ENCODE results near the gene CDH13.

Gene CDH13

DNA sequence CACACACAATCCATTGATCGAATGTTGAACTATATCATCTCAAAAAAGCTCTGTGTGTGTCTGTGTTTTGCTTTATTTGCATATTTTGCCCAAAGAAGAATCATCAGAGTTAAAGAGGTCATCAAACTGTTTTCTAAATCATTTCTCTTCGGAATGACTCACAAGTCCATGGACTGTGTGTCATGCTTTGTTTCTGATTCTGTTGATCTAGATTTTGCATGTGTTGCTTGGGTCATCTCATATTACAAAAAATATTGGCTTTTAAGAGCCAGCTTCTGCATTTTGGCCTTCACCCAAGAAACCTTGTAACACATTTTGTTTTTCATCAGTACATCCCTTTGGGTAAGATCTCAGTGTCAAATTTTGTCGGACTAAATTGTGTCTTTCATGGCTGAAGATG lies 709.8 kb downstream of the CDH13 start:
- FAIRE-seq, result no peak
- DNase-seq (ENCODE audit: low spot score), result no peak

DNA sequence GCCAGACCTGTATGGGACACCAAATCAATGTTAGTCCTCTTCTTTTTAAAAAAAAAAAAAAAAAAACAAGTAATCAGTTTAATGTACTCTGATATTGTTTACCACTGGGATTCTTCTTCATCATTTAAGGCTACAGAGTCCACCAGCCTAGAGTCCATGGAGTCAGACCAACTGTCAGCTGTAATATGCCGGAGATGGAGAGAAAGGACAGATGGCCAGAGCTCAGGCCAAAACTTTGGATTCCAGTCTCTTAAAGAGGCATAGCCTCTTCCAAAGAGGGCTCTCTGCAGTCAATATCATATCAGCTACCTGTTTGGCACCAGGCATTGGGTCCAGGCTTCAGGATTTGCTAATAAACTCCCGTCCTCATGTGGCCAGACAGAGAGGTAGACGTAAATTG lies 711.4 kb downstream of the CDH13 start:
- no peak for DNase-seq (ENCODE audit: low spot score)
- no peak for FAIRE-seq

DNA sequence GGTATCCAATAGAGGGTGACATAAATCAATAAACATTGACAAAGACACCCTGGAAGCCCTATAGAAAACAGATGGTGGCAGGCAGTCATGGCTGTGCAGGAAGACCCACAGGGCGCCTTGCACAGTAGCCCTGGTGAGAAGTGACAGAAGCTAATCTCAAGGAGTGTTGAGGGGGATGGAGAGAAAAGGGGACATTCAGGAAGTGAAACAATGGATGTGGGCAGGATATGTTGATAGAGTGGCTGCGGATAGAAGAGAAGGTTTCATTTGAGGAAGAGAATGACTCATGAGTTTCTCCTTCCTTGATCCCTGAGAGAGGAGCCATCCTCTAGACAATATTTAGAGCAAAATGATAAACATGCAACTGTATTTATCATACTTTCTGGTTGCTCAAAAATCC lies 712.2 kb downstream of the CDH13 start:
- FAIRE-seq, result peak; percentile 20
- DNase-seq (ENCODE audit: low spot score), result no peak

DNA sequence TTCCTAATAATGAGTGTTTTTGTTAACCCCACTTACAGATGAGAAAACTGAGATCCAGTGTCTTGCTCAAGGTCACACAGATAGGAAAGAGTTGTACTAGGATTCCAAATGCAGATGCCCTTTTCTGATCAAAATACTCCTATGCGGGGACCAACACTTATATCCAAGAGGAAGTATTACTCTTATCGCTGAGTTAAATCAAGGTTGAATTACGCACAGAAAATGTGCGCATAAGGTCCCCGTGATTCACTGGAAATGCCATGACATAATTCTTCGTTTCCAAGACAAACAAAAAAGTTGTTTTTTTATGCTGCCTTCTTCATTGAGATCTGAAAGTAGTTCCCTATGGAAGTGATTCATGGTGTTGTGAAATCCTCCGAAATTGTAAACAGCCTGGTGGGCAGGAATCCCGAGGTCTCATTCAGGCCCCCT lies 717.2 kb downstream of the CDH13 start:
- no peak for DNase-seq (ENCODE audit: low spot score)
- FAIRE-seq, result no peak

DNA sequence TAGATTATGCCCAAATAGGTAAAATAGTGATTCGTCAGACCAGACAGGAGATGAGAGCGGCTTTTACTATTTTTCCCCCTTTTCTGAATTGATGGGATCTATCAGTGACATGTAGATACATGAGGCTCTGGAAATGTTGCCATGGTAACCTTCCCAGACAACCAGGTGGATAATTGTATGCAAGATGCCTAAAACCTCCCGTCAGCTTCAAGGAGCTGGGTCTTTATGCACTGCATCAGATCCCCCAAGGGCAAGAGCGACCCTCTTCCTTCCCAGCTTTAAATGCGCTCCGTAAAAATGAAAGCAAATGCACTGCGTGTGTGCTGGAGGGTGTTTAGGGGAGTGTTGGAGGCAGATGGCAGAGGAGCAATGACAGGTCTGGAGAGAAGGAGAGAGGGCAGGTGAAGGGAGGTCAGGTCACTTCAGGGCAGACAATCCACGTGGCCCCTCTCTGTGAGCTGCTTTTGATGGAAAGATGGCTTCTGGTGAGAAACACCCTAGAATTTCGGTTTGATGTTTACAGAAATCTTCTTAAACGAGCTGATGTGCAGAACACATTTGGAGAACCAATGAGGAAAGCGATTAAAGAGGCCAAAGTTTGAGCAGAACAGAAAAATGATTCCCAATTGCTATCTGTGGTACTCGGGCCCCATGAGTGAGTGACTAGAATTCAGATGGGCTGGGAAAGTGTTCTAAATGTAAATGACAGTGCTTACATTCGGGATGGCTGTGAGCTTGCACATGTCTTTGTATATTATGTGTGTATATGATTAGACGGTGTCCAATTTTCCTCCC lies 719.3 kb downstream of the CDH13 start:
- DNase-seq (ENCODE audit: low spot score) (no peak), FAIRE-seq (no peak)

DNA sequence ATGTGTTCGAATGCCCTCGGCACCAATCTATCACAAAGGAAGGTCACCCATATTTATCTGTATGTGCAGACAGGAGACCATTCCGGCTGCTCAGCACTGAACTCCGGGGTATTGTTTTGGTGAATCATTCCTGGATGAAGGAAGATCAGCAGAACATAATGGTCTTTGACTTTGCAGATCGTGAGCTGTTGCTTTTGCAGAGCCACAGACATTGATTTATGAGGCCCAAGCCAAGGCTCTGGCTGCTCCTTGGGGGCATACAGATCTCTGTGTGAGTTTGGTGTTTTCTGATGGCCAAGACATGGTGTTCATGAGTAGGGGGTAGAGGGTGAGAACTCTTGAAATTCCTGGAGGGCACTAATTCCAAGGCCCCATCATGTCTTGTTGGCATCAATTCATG lies 722.2 kb downstream of the CDH13 start:
- FAIRE-seq, result no peak
- DNase-seq (ENCODE audit: low spot score), result no peak

DNA sequence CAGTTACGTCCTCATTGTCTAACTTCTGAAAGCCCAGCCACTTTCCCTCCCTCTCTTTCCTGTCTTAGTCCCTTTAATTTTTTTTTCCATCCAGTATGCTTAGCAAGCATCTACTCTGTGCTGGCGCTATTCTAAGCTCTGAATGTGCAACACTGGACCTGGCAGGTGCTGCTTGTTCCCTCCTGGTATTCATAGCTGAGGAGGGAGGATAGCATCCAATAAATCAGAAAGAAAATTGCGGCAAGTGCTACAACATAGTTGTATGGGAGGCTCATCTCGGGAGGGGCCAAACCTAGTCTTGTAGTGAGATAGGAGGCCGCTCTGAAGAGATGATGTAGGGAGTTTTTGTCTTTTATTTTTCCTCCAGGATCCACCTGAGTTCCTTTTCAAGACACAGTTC lies 723.7 kb downstream of the CDH13 start:
- FAIRE-seq (no peak), DNase-seq (ENCODE audit: low spot score) (no peak)

DNA sequence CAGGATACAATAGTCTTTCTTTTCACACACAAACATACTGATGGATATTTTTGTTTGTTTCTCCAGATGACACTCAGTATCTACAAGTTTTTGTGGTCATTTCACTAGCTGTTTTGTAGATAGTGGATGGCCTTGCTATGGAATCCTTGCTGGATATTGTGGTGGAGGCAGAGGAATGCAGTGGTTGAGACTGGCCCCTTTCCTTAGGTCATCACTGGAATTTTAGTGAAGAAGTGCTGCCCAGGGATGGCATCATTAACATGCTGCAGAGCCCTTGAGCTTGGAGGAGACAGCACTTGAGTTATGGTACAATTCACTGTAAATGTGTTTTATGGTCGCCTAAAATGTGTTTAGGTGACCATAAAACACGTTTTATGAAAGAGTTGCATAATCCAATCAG lies 725.1 kb downstream of the CDH13 start:
- FAIRE-seq (no peak), DNase-seq (ENCODE audit: low spot score) (no peak)

DNA sequence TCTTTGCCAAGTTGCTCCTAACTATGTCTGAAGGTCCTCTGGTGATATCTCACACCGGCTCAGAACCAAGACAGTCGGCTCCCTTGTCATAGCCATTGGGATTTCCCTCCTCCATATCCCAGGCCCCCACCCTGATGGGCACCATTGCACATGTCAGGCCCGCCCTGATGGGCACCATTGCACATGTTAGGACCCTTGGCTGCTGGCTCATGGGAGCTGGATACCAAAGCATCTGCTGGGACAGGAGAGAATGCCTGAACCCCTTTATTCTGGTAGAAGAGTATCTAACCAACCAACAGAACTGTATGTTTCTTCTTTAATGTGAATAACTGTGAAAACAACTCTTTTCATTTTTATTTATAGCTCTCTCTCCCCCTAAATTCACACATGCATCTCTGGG lies 726.5 kb downstream of the CDH13 start:
- no peak for DNase-seq (ENCODE audit: low spot score)
- no peak for FAIRE-seq

DNA sequence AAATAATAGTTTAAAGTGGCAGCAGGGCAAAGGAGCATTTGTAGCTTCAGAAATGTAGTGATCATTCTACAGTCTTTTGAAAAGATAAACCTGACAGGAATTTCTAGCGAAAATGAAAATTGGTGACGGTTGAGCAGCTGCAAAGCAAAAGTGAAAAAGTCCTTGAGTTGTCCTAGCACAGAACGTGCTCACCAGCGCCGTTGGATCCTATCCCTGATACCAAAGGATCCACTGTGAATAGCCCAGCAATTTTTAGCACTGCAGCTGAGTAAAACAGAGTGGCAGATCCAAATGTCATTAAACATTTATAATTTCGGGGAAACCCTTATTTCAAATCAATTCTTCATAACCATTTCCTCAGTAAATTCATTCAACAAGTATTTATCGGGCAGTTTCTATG lies 727.2 kb downstream of the CDH13 start:
- DNase-seq (ENCODE audit: low spot score) (no peak), FAIRE-seq (no peak)

DNA sequence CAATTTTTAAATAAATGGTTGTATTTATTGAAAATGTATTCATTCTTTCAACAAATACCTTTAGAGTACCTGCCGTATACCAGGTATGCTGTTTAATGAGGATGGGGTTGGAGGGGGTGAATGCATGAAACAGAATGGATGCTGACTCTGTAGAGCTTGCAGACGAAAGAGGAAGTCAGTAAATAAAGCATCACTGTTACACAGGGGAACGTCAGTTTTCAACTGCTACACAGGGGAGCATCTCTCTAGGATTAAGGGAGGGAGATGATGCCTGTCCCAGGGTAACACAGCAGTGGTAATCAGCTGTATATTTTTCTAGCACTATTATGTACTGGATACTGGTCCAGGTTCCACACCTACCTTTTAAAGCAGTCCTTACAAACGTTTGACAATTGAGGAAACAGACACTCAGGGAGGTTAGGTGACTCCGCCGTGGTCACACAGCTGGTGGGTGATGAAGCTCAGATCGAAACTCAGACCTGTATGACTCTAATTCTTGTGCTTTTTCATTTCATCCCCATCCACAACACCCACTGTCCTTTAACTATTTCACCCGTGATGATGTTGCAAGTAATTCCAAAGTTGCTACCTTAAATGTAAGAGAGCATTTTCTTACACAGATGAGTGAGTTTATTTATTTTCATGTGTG lies 728.9 kb downstream of the CDH13 start:
- DNase-seq (ENCODE audit: low spot score) (no peak), FAIRE-seq (no peak)

DNA sequence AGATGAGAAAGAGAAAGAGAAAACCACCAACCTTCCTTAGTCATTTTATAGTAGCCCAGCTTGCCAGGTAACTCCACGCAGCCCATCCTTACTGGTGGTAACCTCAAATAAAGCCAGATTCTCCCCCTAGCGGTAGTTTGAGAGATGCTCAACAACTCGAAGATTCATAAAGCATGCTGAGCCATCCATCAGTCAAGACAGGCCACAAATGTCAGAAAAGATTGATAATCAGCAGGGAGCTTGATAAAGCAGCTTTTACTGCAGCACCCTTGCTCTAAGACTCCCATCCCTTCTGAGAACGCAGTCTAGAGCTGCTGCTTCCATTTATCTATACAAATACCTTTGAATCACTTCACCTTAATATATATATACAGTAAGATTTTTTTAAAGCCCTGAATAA lies 729.5 kb downstream of the CDH13 start:
- no peak for FAIRE-seq

DNA sequence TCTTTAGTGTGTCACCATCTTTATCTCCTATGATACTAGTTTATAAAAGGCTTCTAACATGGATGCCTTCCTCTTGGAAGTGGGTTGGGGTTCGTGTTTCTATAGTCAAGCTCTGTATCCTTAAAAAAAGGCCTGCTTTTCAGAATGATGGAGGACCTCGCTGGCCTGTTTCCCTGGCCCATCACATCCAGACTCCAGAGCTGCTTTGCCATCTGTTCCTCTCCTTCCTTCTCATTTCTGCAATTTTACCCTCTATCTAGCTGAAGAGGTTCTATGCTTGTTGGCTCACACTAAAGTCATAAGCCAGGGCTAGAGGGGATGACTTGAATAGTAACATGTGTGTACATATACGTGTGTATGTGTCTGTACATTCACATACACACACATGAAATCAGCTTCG lies 730.2 kb downstream of the CDH13 start:
- DNase-seq (ENCODE audit: low spot score) (no peak), FAIRE-seq (no peak)

More for the DNA sequence above, 729.5 kb downstream of the CDH13 start:
- peak; percentile 66 for DNase-seq (ENCODE audit: low spot score)

DNA sequence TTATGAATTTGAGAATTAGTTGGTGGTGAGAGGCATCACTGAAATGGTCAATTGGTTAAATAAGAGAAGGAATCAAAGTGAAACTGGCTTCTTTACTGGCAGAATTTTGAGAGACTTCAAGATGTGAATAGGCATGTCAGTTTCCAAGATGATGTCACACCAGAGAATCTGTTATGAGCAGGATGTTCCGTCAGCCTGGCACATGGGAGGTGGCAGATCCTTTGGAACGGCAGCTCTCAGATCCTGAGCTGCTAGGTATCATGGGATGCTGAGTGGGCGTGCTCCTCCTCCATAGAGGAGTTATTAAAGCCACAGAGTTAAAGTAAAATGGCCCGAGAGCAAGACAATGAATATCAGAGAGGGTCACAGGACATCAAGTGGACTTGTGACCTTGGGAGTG lies 736.8 kb downstream of the CDH13 start:
- FAIRE-seq (no peak), DNase-seq (ENCODE audit: low spot score) (no peak)

DNA sequence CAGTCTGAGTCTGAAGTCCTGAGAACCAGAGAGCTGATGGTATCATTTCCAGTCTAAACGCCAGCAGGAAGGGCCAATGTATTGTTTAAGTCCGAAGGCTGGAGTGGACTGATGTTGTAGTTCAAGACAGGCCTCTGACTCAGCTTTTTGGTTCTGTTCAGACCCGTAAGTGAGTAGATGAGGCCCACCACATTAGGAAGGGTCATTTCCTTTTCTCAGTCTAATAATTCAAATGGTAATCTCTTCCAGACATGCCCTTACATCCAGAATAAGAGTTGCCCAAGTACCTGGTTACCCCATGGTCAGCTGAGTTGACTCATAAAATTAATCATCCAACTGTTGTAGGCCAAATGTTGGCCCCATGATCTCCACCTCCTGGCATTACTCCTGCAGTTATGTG lies 738.4 kb downstream of the CDH13 start:
- FAIRE-seq (no peak), DNase-seq (ENCODE audit: low spot score) (no peak)

DNA sequence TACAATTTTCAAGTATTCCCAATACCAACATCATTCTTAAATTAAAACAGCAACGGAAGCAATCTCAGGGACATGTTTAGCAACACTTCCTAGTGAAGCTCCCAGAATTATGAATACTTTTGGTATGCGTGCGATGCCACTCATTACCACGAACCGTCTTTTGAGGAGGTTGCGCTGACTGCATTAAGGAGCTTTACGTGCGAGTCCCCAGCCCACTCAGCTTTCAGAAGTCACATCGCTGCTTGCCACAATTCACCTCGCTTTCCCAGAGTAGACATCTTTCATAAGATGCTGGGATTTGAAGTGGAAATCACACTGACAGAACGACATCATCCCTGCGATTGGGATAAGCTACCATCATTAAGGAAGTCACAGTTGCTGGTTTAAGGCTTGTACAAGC lies 739.5 kb downstream of the CDH13 start:
- FAIRE-seq, result no peak
- no peak for DNase-seq (ENCODE audit: low spot score)

DNA sequence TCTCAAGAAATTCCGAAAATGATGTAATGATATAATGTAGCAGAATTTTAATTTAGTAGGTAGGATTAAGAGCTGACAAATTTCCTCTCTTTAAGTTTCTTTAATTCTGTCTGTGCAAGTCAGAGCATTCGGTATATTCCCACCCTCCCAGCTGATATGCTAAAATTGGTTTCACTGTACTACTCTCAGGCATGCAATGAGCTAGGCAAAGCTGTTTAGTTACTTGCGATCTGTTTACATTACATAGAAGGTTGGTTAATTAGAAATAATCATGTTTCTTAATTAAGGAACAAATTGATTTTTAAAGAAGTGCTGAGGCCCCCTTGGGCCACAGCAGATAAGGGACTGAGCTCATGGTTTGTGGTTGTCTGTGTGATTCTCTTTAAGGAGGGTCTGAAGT lies 748.2 kb downstream of the CDH13 start:
- DNase-seq (ENCODE audit: low spot score) (no peak), FAIRE-seq (no peak)

DNA sequence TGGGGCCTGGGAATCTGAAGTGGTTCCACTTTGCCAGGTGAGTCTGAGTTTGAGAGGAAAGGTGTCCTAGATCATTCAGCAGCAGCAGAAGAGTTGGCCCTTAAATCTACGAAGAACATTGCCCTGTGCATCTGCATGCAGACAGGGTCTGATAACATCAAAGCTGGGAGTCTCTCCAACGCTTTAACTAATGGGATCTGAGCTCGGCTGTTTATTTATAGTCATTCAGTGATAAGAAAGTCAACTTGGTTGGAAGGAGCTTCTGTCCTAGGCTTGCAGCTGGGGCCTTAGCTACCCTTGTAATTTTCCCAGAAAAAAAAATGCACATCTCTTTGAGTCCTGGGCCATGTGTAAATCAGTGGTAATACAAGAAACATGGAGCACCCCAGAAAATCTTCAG lies 763.0 kb downstream of the CDH13 start:
- no peak for FAIRE-seq

DNA sequence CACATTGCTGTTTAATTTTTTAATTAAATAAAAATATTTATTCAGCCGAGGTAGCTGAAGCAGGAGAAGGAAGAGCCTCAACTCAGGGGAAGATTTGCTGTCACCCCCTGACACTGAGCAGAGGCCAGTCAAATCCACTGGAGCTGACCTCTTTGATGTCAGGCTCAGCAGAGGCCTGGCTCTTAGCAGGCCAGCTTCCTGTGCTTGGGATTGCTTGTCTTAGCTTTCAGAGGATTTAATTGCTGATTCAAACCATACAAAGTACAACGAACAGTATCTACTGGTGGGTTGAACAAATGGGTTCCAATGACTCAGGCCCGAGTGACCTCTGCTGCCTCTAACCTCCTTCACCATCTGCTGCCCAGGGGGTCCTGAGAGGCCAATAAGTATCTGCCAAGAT lies 764.0 kb downstream of the CDH13 start:
- DNase-seq (ENCODE audit: low spot score), result no peak
- FAIRE-seq, result no peak

More for the DNA sequence above, 763.0 kb downstream of the CDH13 start:
- DNase-seq (ENCODE audit: low spot score), result no peak

DNA sequence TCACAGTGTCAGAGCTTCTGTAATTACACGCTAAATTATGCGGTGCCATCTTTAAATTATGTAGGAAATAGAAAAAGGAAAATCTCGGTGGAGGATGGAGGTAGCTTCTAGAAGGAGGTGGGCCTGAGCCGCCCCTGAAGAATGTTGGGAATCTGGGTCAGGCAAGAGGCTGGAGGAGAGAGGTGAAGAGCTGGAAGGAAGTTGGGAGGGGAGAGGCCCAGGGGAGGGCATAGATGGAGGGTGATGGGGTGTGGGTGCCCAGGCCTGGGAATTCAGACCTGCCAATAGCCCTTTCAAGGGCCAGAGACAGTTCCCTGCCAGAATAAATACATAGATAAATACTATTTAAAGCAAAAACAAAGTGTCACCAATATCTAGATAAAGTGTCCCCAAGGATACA lies 766.0 kb downstream of the CDH13 start:
- DNase-seq (ENCODE audit: low spot score) (no peak), FAIRE-seq (no peak)

DNA sequence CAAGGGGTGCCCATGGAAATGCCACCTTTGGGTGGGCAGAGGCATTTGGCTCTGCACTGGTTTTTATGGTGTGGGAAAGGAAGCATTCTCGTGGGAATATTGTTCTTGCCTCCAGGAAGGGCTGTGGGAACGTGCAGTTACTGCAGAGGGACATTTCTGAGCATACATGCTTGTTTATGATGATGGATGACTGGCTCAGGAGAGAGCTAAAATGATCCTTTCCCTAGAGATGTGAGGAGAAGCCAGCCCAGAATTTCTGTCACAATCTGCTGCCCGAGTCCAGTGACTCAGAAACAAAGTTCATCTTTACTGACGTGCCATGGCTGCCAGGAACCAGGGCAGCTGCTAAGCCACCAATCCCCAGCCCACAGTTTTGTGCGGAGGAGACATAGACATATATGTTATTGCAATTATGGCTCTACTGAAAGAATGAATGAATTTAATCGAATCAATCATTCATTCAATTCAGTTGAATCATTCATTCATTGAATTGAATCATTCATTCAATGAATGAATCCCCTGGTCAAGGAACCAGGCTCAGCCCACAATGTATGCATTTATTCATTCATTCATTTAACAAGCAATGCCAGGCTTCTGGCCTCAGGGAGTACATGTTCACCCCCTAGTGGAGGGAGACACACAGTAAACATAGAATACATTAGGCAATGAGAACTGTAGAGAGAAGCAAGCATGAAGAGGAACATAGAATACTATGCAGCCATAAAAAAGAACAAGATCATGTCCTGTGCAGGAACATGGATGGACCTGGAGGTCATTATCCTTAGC lies 766.6 kb downstream of the CDH13 start:
- FAIRE-seq (no peak), DNase-seq (ENCODE audit: low spot score) (no peak)

DNA sequence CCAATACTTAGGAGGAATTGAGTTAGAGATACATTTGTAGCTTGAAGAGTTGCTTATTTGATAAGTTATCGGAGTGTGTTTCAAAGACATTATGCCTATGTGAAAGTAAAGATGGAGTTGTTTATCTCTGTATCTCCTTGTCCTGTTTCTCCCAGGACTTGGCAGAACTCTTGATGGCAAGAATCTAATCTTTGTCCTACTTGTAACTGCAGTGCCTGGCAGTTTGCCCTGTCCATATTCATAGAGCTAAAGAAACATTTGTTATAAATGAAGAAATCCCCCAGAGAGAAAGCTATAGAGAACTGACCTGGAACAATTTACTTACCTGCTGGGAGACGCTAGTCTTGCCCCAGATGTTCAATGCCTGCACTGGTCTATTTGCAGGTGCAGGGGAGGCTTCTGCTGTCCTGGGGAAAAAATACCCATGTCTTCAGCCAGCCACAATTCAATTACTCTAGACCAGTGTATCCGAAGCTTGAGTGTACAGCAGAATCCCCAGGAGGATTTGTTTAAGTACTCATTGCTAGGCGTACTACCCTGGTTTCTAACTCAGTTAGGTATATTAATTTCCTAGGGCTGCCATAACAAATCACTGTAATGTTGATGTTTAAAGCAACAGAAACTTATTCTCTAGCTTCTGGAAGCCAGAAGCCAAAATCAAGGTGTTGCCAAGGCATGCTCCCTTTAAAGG lies 771.0 kb downstream of the CDH13 start:
- DNase-seq (ENCODE audit: low spot score) (no peak), FAIRE-seq (no peak)

Measured in urothelium cell line (cell line).